IMR-90 (cell line): ENCODE data around the gene KCNH2. TPM values are rescaled to one million over a fixed set of nuclear protein-coding genes. Genes with fewer than 3 reads are reported as not detected.

Experiments used
- ATAC-seq: fragments of 200-7000 bp; cut with Tn5 transposase; 2 replicates; pipeline ENCODE4 v1.9.1; 2020; ENCODE audit warnings: low read depth, mild to moderate bottlenecking, moderate library complexity
- BruUV-seq: library from RNA; stranded (reverse); fragments of 400-500 nt; replicated peaks from 2 replicates; lab custom pipeline; 2021; lab: Mats Ljungman, UMichigan
- CTCF ChIA-PET: fragments of 300-600 bp; formaldehyde crosslinking; extraction: SDS; loops from one replicate; lab custom pipeline; 2021; ENCODE audit warnings: antibody characterized with exemption; lab: Yijun Ruan, JAX
- POLR2A ChIA-PET: fragments of 300-600 bp; sonication (Branson Sonifier 250); formaldehyde crosslinking; loops from one replicate; lab custom pipeline; 2022; ENCODE audit warnings: antibody characterized with exemption; ENCODE audit not compliant: unreplicated experiment; lab: Charles Lee
- DNase-seq: peaks from one replicate; pipeline ENCODE4 v3.0.0; 2013
- H2AFZ ChIP-seq: replicated peaks from 2 replicates; pipeline ENCODE3; 2013; ENCODE audit warnings: low read length, mild to moderate bottlenecking; ENCODE audit not compliant: poor library complexity
- H2AK5ac ChIP-seq: 2 replicates; pipeline ENCODE4 v1.6.1; 2013; ENCODE audit warnings: low read depth, low read length, inconsistent platforms
- H2AK9ac ChIP-seq: replicated peaks from 2 replicates; pipeline ENCODE3; 2013; ENCODE audit warnings: mild to moderate bottlenecking, low read depth, low read length, moderate library complexity; ENCODE audit not compliant: poor library complexity
- H2BK120ac ChIP-seq: 2 replicates; pipeline ENCODE4 v1.6.1; 2013; ENCODE audit warnings: low read depth, low read length, inconsistent platforms
- H2BK15ac ChIP-seq: 3 replicates; pipeline ENCODE4 v1.6.1; 2013; ENCODE audit warnings: low read depth, low read length, inconsistent platforms
- H2BK20ac ChIP-seq: 2 replicates; pipeline ENCODE4 v1.6.1; 2013; ENCODE audit warnings: low read depth, mild to moderate bottlenecking, inconsistent platforms, low read length, moderate library complexity
- H2BK5ac ChIP-seq: 2 replicates; pipeline ENCODE4 v1.6.1; 2013; ENCODE audit warnings: mild to moderate bottlenecking, low read depth, low read length, inconsistent platforms; ENCODE audit not compliant: poor library complexity, severe bottlenecking
- H3K14ac ChIP-seq: replicated peaks from 2 replicates; pipeline ENCODE4 v1.6.1; 2013; ENCODE audit warnings: low read depth, low read length, inconsistent platforms
- H3K18ac ChIP-seq: 2 replicates; pipeline ENCODE4 v1.6.1; 2013; ENCODE audit warnings: low read depth, low read length, control low read depth
- H3K23ac ChIP-seq: 2 replicates; pipeline ENCODE4 v1.6.1; 2013; ENCODE audit warnings: low read depth, low read length, inconsistent platforms
- H3K27ac ChIP-seq: 2 replicates; pipeline ENCODE4 v1.5.1; 2013; ENCODE audit warnings: mild to moderate bottlenecking, control low read depth, low read length; ENCODE audit not compliant: insufficient read depth
- H3K27me3 ChIP-seq: 2 replicates; pipeline ENCODE4 v1.6.1; 2013; ENCODE audit warnings: low read length; ENCODE audit not compliant: control insufficient read depth, insufficient read depth
- H3K36me3 ChIP-seq: 2 replicates; pipeline ENCODE4 v1.6.1; 2013; ENCODE audit warnings: low read length, mixed read lengths; ENCODE audit not compliant: control insufficient read depth, insufficient read depth
- H3K4ac ChIP-seq: 2 replicates; pipeline ENCODE4 v1.6.1; 2013; ENCODE audit warnings: low read depth, low read length, inconsistent platforms
- H3K4me1 ChIP-seq: 2 replicates; pipeline ENCODE4 v1.6.1; 2013; ENCODE audit warnings: low read length, mixed read lengths; ENCODE audit not compliant: control insufficient read depth, insufficient read depth
- H3K4me2 ChIP-seq: 2 replicates; pipeline ENCODE4 v1.6.1; 2013; ENCODE audit warnings: low read depth, mild to moderate bottlenecking, control low read depth, low read length, moderate library complexity
- H3K4me3 ChIP-seq: 2 replicates; pipeline ENCODE4 v1.5.1; 2013; ENCODE audit warnings: low read depth, mild to moderate bottlenecking, control low read depth, low read length, moderate library complexity; ENCODE audit not compliant: insufficient read depth
- H3K56ac ChIP-seq: 2 replicates; pipeline ENCODE4 v1.6.1; 2013; ENCODE audit warnings: low read length, inconsistent platforms; ENCODE audit not compliant: insufficient read depth; ENCODE audit errors: extremely low read depth
- H3K79me1 ChIP-seq, 2 experiments: 2 replicates each; pipeline ENCODE4 v1.6.1; 2013; ENCODE audit warnings: low read length in 2 of 2, inconsistent platforms in 1 of 2, low read depth in 1 of 2
- H3K9ac ChIP-seq: 2 replicates; pipeline ENCODE4 v1.6.1; 2013; ENCODE audit warnings: low read depth, low read length, control low read depth
- H3K9me1 ChIP-seq: 2 replicates; pipeline ENCODE4 v1.6.1; 2013; ENCODE audit warnings: low read length, inconsistent platforms; ENCODE audit not compliant: insufficient read depth
- H3K9me3 ChIP-seq: 2 replicates; pipeline ENCODE4 v1.6.1; 2013; ENCODE audit warnings: low read length; ENCODE audit not compliant: control insufficient read depth, insufficient read depth
- H4K20me1 ChIP-seq: 2 replicates; pipeline ENCODE4 v1.6.1; 2013; ENCODE audit warnings: low read length, inconsistent platforms; ENCODE audit not compliant: insufficient read depth
- H4K5ac ChIP-seq: 2 replicates; pipeline ENCODE4 v1.6.1; 2013; ENCODE audit warnings: mild to moderate bottlenecking, low read depth, low read length, control low read depth
- H4K8ac ChIP-seq, 2 experiments: 2 replicates each; pipeline ENCODE4 v1.6.1; 2013; ENCODE audit warnings: low read depth in 2 of 2, low read length in 2 of 2, control low read depth in 1 of 2, inconsistent platforms in 1 of 2
- H4K91ac ChIP-seq: 2 replicates; pipeline ENCODE4 v1.6.1; 2013; ENCODE audit warnings: low read depth, low read length, inconsistent platforms; ENCODE audit not compliant: insufficient read depth
- BHLHE40 ChIP-seq: fragments of 150-350 bp; IDR thresholded peaks from 2 replicates; pipeline ENCODE4 v1.6.1; 2016; ENCODE audit warnings: mild to moderate bottlenecking, low read depth, low read length
- CHD1 ChIP-seq: IDR thresholded peaks from 2 replicates; pipeline ENCODE4 v1.6.1; 2012; ENCODE audit warnings: low read depth, low read length, improper control_type of control experiment
- ELK1 ChIP-seq: fragments of 150-350 bp; IDR thresholded peaks from 2 replicates; pipeline ENCODE4 v1.6.1; 2016; ENCODE audit warnings: low read depth, mild to moderate bottlenecking, low read length, moderate library complexity, borderline replicate concordance
- FOS ChIP-seq: fragments of 150-350 bp; IDR thresholded peaks from 2 replicates; pipeline ENCODE4 v1.6.1; 2016; ENCODE audit warnings: low read depth, low read length
- MAFK ChIP-seq: IDR thresholded peaks from 2 replicates; pipeline ENCODE4 v1.6.1; 2012; ENCODE audit warnings: low read depth, low read length, improper control_type of control experiment
- MAZ ChIP-seq: IDR thresholded peaks from 2 replicates; pipeline ENCODE4 v1.6.1; 2012; ENCODE audit warnings: low read depth, mild to moderate bottlenecking, low read length, improper control_type of control experiment, moderate library complexity, borderline replicate concordance
- MXI1 ChIP-seq: IDR thresholded peaks from 2 replicates; pipeline ENCODE4 v1.6.1; 2012; ENCODE audit warnings: low read depth, mild to moderate bottlenecking, low read length, moderate library complexity, borderline replicate concordance
- NFE2L2 ChIP-seq: fragments of 150-350 bp; IDR thresholded peaks from 2 replicates; pipeline ENCODE4 v1.6.1; 2016; ENCODE audit warnings: low read depth, mild to moderate bottlenecking, low read length
- POLR2A ChIP-seq: IDR thresholded peaks from 2 replicates; pipeline ENCODE4 v1.6.1; 2012; ENCODE audit warnings: mild to moderate bottlenecking, low read depth, low read length
- RAD21 ChIP-seq: IDR thresholded peaks from 2 replicates; pipeline ENCODE4 v1.6.1; 2012; ENCODE audit warnings: low read length, improper control_type of control experiment
- RFX5 ChIP-seq: IDR thresholded peaks from 2 replicates; pipeline ENCODE4 v1.8.0; 2012; ENCODE audit warnings: low read depth, mild to moderate bottlenecking, low read length, moderate library complexity
- SMC3 ChIP-seq: fragments of 150-350 bp; IDR thresholded peaks from 2 replicates; pipeline ENCODE4 v1.6.1; 2016; ENCODE audit warnings: low read depth, mild to moderate bottlenecking, antibody characterized with exemption, low read length, moderate library complexity
- WGBS, 2 experiments: methylation state at CpG; one replicate each; pipeline versions ENCODE4 v1.1.5 to v1.1.7; 2013; ENCODE audit warnings: missing lambda C conversion rate in 2 of 2; ENCODE audit not compliant: insufficient read length in 1 of 2; ENCODE audit errors: extremely low coverage in 2 of 2; 5-methylcytosine and 5-hydroxymethylcytosine counted together
- dilution Hi-C: fragments of 300-500 bp; cut with HindIII; formaldehyde crosslinking; loops from one replicate; pipeline ENCODE4 v1.14.3; 2018; ENCODE audit warnings: low sequenced_read_pairs; ENCODE audit not compliant: unreplicated experiment
- in situ Hi-C: fragments of 300-500 bp; cut with MboI; formaldehyde crosslinking; loops from 3 replicates; pipeline ENCODE4 v1.14.3; 2019; ENCODE audit warnings: low sequenced_read_pairs, inconsistent platforms, mixed read lengths
- intact Hi-C: fragments of 100-400 bp; cut with micrococcal nuclease; formaldehyde crosslinking; loops from 2 replicates; pipeline ENCODE4 v1.10.0; 2022
- polyA plus RNA-seq, 3 experiments: library from polyadenylated mRNA; depleted of rRNA; stranded (reverse); fragments of >200 nt; gene quantifications; 2 replicates each; pipeline ENCODE4 v1.2.3, GENCODE V29; 2012; ENCODE audit warnings: low replicate concordance in 1 of 3
- total RNA-seq: library from RNA; depleted of rRNA; stranded (reverse); fragments of >200 nt; gene quantifications from 2 replicates; pipeline ENCODE4 v1.2.3, GENCODE V29; 2012
- TF ChIP-seq, protein P1 (sequence below): fragments of 150-350 bp; IDR thresholded peaks from 2 replicates; pipeline ENCODE4 v1.6.1; 2017; ENCODE audit warnings: mild to moderate bottlenecking, antibody characterized with exemption, low read length, low read depth
- TF ChIP-seq, protein P2 (sequence below): conservative IDR thresholded peaks from 2 replicates; pipeline ENCODE4 v1.5.1; 2012; ENCODE audit warnings: mild to moderate bottlenecking, low read depth, low read length, improper control_type of control experiment

Gene KCNH2
- total and polyA plus RNA-seq, 2 of the 4 experiments (the other 2 are of a cell fraction) = 0.90 to 2.1 TPM

DNA sequence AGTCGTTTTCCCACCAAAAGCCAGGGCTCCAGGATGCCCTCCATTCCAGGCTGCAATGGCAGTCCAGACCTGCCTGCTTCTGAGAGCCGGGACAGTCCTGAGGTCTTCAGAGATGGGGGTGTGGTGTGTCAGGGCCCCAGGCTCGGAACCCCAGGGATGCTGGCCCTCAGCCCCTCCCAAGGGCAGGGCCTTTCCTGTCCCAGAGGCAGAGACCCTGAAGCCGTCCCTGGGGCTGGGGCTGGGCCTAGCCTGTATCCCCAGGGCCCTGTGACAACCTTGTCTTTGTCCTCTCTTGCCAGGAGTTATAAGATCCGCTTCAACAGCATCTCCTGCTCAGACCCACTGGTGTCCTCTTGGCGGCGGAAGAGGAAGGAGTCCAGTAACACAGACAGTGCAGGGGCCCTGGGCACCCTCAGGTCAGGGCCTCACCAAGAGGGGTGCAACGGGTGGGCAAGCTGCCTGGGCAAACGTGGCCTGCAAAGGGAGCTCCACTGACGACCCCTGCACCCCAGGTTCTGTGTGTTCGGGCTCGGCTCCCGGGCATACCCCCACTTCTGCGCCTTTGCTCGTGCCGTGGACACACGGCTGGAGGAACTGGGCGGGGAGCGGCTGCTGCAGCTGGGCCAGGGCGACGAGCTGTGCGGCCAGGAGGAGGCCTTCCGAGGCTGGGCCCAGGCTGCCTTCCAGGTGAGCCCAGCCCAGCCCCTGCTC lies 28.6 kb upstream of the KCNH2 start:
- Histone ChIP-seq H4K91ac (no peak overlapping the region), H3K9ac (no peak overlapping the region), H2AK9ac (no peak overlapping the region), H3K9me3 (no peaks in the 10 kb centered on the region), H3K4me1 (peaks cover 4% of the 10 kb centered on the region; the same call in 1 of the 2 replicates), H3K18ac (no peak overlapping the region), H3K36me3 (no peaks in the 10 kb centered on the region), H3K79me1 (no peaks in the 10 kb centered on the region), H3K4me2 (no peak overlapping the region), H3K14ac (no peak overlapping the region), H3K27ac (no peak overlapping the region), H2BK20ac (no peak overlapping the region), H2BK15ac (no peak overlapping the region), H3K27me3 (peaks cover 15% of the 10 kb centered on the region), H2AK5ac (no peak overlapping the region), H4K8ac (no peak overlapping the region), H3K4ac (no peak overlapping the region), H3K56ac (no peak overlapping the region), H2BK120ac (no peak overlapping the region), H3K23ac (no peak overlapping the region), H4K20me1 (no peaks in the 10 kb centered on the region), H2AFZ (no peak overlapping the region), H4K5ac (no peak overlapping the region), H3K9me1 (no peaks in the 10 kb centered on the region), H3K4me3 (no peak overlapping the region), H2BK5ac (no peak overlapping the region)
- CTCF ChIA-PET = interaction anchor here (2.0 kb wide), 1 partner anchor 44 kb away, joined by 4 read pairs; no protein-coding TSS in a partner anchor
- intact Hi-C loops = no loop called here
- dilution Hi-C loops = no loop called here
- DNase-seq (no peak), ATAC-seq (no peak)
- no TSS peak for BruUV-seq
- in situ Hi-C loops = no loop called here
- 84% methylated on average over 12 of the region's 23 CpGs; no CpG with 5 or more reads in 1 of the 2 experiments for WGBS, 2 experiments
- POLR2A ChIA-PET = no interaction called here
- TF ChIP-seq BHLHE40 = no peak
- TF ChIP-seq SMC3 = no peak
- no peak for TF ChIP-seq RAD21
- TF ChIP-seq ELK1 = no peak
- no peak for TF ChIP-seq NFE2L2
- TF ChIP-seq MXI1 = no peak
- TF ChIP-seq RFX5 = no peak
- no peak for TF ChIP-seq POLR2A
- no peak for TF ChIP-seq CHD1
- TF ChIP-seq, protein P1, sequence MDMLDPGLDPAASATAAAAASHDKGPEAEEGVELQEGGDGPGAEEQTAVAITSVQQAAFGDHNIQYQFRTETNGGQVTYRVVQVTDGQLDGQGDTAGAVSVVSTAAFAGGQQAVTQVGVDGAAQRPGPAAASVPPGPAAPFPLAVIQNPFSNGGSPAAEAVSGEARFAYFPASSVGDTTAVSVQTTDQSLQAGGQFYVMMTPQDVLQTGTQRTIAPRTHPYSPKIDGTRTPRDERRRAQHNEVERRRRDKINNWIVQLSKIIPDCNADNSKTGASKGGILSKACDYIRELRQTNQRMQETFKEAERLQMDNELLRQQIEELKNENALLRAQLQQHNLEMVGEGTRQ = no peak
- TF ChIP-seq MAFK = no peak
- TF ChIP-seq, protein P2, sequence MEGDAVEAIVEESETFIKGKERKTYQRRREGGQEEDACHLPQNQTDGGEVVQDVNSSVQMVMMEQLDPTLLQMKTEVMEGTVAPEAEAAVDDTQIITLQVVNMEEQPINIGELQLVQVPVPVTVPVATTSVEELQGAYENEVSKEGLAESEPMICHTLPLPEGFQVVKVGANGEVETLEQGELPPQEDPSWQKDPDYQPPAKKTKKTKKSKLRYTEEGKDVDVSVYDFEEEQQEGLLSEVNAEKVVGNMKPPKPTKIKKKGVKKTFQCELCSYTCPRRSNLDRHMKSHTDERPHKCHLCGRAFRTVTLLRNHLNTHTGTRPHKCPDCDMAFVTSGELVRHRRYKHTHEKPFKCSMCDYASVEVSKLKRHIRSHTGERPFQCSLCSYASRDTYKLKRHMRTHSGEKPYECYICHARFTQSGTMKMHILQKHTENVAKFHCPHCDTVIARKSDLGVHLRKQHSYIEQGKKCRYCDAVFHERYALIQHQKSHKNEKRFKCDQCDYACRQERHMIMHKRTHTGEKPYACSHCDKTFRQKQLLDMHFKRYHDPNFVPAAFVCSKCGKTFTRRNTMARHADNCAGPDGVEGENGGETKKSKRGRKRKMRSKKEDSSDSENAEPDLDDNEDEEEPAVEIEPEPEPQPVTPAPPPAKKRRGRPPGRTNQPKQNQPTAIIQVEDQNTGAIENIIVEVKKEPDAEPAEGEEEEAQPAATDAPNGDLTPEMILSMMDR = no peak
- no peak for TF ChIP-seq FOS
- TF ChIP-seq MAZ = no peak
